Neural cell (in vitro differentiated cells): ENCODE data around the gene CTSA. TPM values are rescaled to one million over a fixed set of nuclear protein-coding genes. Genes with fewer than 3 reads are reported as not detected.

Source experiments
- H2AFZ ChIP-seq: fragments of 200-600, 300-800 bp; sonication (generic), shearing (Covaris generic); 2 replicates; pipeline ENCODE4 v1.6.0; 2014; ENCODE audit warnings: low read depth, mild to moderate bottlenecking, antibody characterized with exemption, low read length, moderate library complexity
- H3F3A ChIP-seq: fragments of 200-600 bp; shearing (Covaris generic); 2 replicates; pipeline ENCODE4 v1.6.1; 2016; ENCODE audit warnings: mild to moderate bottlenecking, moderate library complexity, mixed read lengths, antibody characterized with exemption, low read length; ENCODE audit not compliant: insufficient read depth, poor library complexity, severe bottlenecking
- H3K27ac ChIP-seq: fragments of 200-600, 300-800 bp; sonication (generic), shearing (Covaris generic); 2 replicates; pipeline ENCODE4 v1.5.1; 2014; ENCODE audit warnings: mild to moderate bottlenecking, low read length, moderate library complexity
- H3K27me3 ChIP-seq: fragments of 300-800, 200-600 bp; sonication (generic), shearing (Covaris generic); 2 replicates; pipeline ENCODE4 v1.6.0; 2014; ENCODE audit warnings: mild to moderate bottlenecking, low read depth, low read length, moderate library complexity; ENCODE audit not compliant: insufficient read depth
- H3K36me3 ChIP-seq: fragments of 300-800, 200-600 bp; sonication (generic), shearing (Covaris generic); 2 replicates; pipeline ENCODE4 v1.5.1; 2014; ENCODE audit warnings: mild to moderate bottlenecking, antibody characterized with exemption, low read length, moderate library complexity; ENCODE audit not compliant: insufficient read depth
- H3K4me2 ChIP-seq: fragments of 300-800, 200-600 bp; sonication (generic), shearing (Covaris generic); 2 replicates; pipeline ENCODE4 v1.6.0; 2014; ENCODE audit warnings: mild to moderate bottlenecking, low read length
- H3K4me3 ChIP-seq: fragments of 300-800, 200-600 bp; sonication (generic), shearing (Covaris generic); 2 replicates; pipeline ENCODE4 v1.5.1; 2014; ENCODE audit warnings: mild to moderate bottlenecking, low read length, moderate library complexity
- H3K79me2 ChIP-seq: fragments of 200-600 bp; shearing (Covaris generic); replicated peaks from 2 replicates; pipeline ENCODE4 v1.6.0; 2014; ENCODE audit warnings: mild to moderate bottlenecking, low read length, moderate library complexity; ENCODE audit not compliant: insufficient read depth
- H3K9ac ChIP-seq: fragments of 300-800, 200-600 bp; sonication (generic), shearing (Covaris generic); 2 replicates; pipeline ENCODE4 v1.6.1; 2016; ENCODE audit warnings: mild to moderate bottlenecking, low read length, mixed read lengths
- H3K9me2 ChIP-seq: fragments of 200-600 bp; shearing (Covaris generic); 2 replicates; pipeline ENCODE4 v1.6.1; 2016; ENCODE audit warnings: mild to moderate bottlenecking, low read length, mixed read lengths; ENCODE audit not compliant: insufficient read depth
- H3K9me3 ChIP-seq: fragments of 200-600, 300-800 bp; sonication (generic), shearing (Covaris generic); 2 replicates; pipeline ENCODE4 v1.6.1; 2016; ENCODE audit warnings: mild to moderate bottlenecking, mixed run types, low read length, moderate library complexity, mixed read lengths
- H4K20me1 ChIP-seq: fragments of 200-600 bp; shearing (Covaris generic); 2 replicates; pipeline ENCODE4 v1.6.1; 2016; ENCODE audit warnings: mild to moderate bottlenecking, mixed run types; ENCODE audit not compliant: insufficient read depth
- EP300 ChIP-seq: fragments of 450-650 bp; conservative IDR thresholded peaks from 2 replicates; pipeline ENCODE4 v1.6.1; 2014; ENCODE audit warnings: antibody characterized with exemption, mild to moderate bottlenecking, moderate library complexity; ENCODE audit not compliant: poor library complexity, severe bottlenecking
- EZH2 ChIP-seq: fragments of 200-600, 300-800 bp; shearing (Covaris generic), sonication (generic); IDR thresholded peaks from 2 replicates; pipeline ENCODE4 v1.6.1; 2014; ENCODE audit warnings: antibody characterized with exemption, low read length, borderline replicate concordance, mild to moderate bottlenecking; ENCODE audit not compliant: insufficient read depth, poor library complexity, severe bottlenecking
- MXI1 ChIP-seq: fragments of 450-650 bp; conservative IDR thresholded peaks from 2 replicates; pipeline ENCODE4 v1.6.1; 2014; ENCODE audit warnings: antibody characterized with exemption, mild to moderate bottlenecking; ENCODE audit not compliant: poor library complexity, severe bottlenecking
- POLR2AphosphoS5 ChIP-seq: IDR thresholded peaks from 2 replicates; pipeline ENCODE4 v1.6.1; 2012
- RAD21 ChIP-seq: fragments of 450-650 bp; conservative IDR thresholded peaks from 2 replicates; pipeline ENCODE4 v1.6.1; 2014; ENCODE audit warnings: antibody characterized with exemption, mild to moderate bottlenecking, moderate library complexity
- SMC3 ChIP-seq: fragments of 450-650 bp; conservative IDR thresholded peaks from 2 replicates; pipeline ENCODE4 v1.6.1; 2014; ENCODE audit warnings: antibody characterized with exemption, mild to moderate bottlenecking, moderate library complexity; ENCODE audit not compliant: poor library complexity
- TAF1 ChIP-seq: IDR thresholded peaks from 2 replicates; pipeline ENCODE4 v1.6.1; 2012; ENCODE audit warnings: low read depth
- polyA plus RNA-seq: library from polyadenylated mRNA; depleted of rRNA; stranded (reverse); fragments of >200 nt; gene quantifications from 2 replicates; pipeline ENCODE4 v1.2.3, GENCODE V29; 2014
- TF ChIP-seq, protein P1 (sequence below): fragments of 450-650 bp; IDR thresholded peaks from 2 replicates; pipeline ENCODE4 v1.5.1; 2014; ENCODE audit warnings: antibody characterized with exemption, mild to moderate bottlenecking, moderate library complexity; ENCODE audit not compliant: poor library complexity, severe bottlenecking
- TF ChIP-seq, protein P2 (sequence below): IDR thresholded peaks from 2 replicates; pipeline ENCODE4 v1.6.1; 2012; ENCODE audit warnings: borderline replicate concordance

CTSA gene
- polyA plus RNA-seq, 1 donor from 2014 or later, result 25.7 TPM

- no peak overlapping the region for H3K4me2 ChIP-seq
- TF ChIP-seq SMC3 (no peak), EZH2 (no peak), RAD21 (no peak), EP300 (no peak), MXI1 (no peak), TAF1 (no peak), POLR2AphosphoS5 (no peak)
- TF ChIP-seq, protein P1, sequence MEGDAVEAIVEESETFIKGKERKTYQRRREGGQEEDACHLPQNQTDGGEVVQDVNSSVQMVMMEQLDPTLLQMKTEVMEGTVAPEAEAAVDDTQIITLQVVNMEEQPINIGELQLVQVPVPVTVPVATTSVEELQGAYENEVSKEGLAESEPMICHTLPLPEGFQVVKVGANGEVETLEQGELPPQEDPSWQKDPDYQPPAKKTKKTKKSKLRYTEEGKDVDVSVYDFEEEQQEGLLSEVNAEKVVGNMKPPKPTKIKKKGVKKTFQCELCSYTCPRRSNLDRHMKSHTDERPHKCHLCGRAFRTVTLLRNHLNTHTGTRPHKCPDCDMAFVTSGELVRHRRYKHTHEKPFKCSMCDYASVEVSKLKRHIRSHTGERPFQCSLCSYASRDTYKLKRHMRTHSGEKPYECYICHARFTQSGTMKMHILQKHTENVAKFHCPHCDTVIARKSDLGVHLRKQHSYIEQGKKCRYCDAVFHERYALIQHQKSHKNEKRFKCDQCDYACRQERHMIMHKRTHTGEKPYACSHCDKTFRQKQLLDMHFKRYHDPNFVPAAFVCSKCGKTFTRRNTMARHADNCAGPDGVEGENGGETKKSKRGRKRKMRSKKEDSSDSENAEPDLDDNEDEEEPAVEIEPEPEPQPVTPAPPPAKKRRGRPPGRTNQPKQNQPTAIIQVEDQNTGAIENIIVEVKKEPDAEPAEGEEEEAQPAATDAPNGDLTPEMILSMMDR, result no peak
- TF ChIP-seq, protein P2, sequence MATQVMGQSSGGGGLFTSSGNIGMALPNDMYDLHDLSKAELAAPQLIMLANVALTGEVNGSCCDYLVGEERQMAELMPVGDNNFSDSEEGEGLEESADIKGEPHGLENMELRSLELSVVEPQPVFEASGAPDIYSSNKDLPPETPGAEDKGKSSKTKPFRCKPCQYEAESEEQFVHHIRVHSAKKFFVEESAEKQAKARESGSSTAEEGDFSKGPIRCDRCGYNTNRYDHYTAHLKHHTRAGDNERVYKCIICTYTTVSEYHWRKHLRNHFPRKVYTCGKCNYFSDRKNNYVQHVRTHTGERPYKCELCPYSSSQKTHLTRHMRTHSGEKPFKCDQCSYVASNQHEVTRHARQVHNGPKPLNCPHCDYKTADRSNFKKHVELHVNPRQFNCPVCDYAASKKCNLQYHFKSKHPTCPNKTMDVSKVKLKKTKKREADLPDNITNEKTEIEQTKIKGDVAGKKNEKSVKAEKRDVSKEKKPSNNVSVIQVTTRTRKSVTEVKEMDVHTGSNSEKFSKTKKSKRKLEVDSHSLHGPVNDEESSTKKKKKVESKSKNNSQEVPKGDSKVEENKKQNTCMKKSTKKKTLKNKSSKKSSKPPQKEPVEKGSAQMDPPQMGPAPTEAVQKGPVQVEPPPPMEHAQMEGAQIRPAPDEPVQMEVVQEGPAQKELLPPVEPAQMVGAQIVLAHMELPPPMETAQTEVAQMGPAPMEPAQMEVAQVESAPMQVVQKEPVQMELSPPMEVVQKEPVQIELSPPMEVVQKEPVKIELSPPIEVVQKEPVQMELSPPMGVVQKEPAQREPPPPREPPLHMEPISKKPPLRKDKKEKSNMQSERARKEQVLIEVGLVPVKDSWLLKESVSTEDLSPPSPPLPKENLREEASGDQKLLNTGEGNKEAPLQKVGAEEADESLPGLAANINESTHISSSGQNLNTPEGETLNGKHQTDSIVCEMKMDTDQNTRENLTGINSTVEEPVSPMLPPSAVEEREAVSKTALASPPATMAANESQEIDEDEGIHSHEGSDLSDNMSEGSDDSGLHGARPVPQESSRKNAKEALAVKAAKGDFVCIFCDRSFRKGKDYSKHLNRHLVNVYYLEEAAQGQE, result no peak
- no peaks in the 10 kb centered on the region for H3K79me2 ChIP-seq
- no peaks in the 10 kb centered on the region for H3K9me3 ChIP-seq
- no peaks in the 10 kb centered on the region for H4K20me1 ChIP-seq
- no peaks in the 10 kb centered on the region for H3K9me2 ChIP-seq
- H2AFZ ChIP-seq, result no peak overlapping the region
- no peak overlapping the region for H3K4me3 ChIP-seq
- H3K27ac ChIP-seq, result no peak overlapping the region
- no peaks in the 10 kb centered on the region for H3F3A ChIP-seq
- no peak overlapping the region for H3K9ac ChIP-seq
- H3K27me3 ChIP-seq, result no peaks in the 10 kb centered on the region
- no peaks in the 10 kb centered on the region for H3K36me3 ChIP-seq
These were observed 6.6 kb downstream of the CTSA start for GRCh38 chr20:45897692-45898091.

DNA sequence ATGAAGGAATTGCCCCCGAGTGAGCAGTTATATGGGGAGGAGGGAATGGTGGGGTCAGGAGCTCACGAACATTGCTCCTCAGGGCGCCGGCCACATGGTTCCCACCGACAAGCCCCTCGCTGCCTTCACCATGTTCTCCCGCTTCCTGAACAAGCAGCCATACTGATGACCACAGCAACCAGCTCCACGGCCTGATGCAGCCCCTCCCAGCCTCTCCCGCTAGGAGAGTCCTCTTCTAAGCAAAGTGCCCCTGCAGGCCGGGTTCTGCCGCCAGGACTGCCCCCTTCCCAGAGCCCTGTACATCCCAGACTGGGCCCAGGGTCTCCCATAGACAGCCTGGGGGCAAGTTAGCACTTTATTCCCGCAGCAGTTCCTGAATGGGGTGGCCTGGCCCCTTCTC lies 7.2 kb downstream of the CTSA start:
- H3K9ac ChIP-seq, result no peak overlapping the region
- no peak overlapping the region for H3K4me2 ChIP-seq
- TF ChIP-seq POLR2AphosphoS5, result no peak
- H2AFZ ChIP-seq, result no peak overlapping the region
- no peaks in the 10 kb centered on the region for H3F3A ChIP-seq
- H3K9me3 ChIP-seq, result no peaks in the 10 kb centered on the region
- H3K27ac ChIP-seq, result no peak overlapping the region
- no peaks in the 10 kb centered on the region for H3K27me3 ChIP-seq
- no peaks in the 10 kb centered on the region for H3K79me2 ChIP-seq
- no peaks in the 10 kb centered on the region for H3K9me2 ChIP-seq
- H4K20me1 ChIP-seq, result no peaks in the 10 kb centered on the region
- no peak overlapping the region for H3K4me3 ChIP-seq
- no peaks in the 10 kb centered on the region for H3K36me3 ChIP-seq
